T-helper 17 cell (primary cell): Measurements from ENCODE around the gene ZNF30. TPM values are rescaled to one million over a fixed set of nuclear protein-coding genes. Genes with fewer than 3 reads are reported as not detected.
A peak's percentile ranks its signal among the peaks of the same experiment; 100 is the strongest.

Experiments
- ATAC-seq: fragments of 150-1000 bp; cut with Tn5 transposase; 2 replicates; pipeline ENCODE4 v1.10.0; 2021; ENCODE audit warnings: mild to moderate bottlenecking, moderate library complexity
- DNase-seq, 3 donors: peaks; one replicate each; pipeline versions ENCODE4 v3.0.0 to v3.0.0-alpha.2; 2020 to 2021
- H3K9me3 ChIP-seq: one replicate; pipeline ENCODE4 v1.7.0; 2013; ENCODE audit warnings: low read length, mild to moderate bottlenecking; ENCODE audit not compliant: control insufficient read depth, poor library complexity, severe bottlenecking
- H3K27ac Mint-ChIP-seq: one replicate; pipeline ENCODE4 v1.8.0; 2022; ENCODE audit warnings: mild to moderate bottlenecking, moderate library complexity, mixed read lengths
- H3K27me3 Mint-ChIP-seq: one replicate; pipeline ENCODE4 v1.8.0; 2022; ENCODE audit warnings: mixed read lengths
- H3K36me3 Mint-ChIP-seq: one replicate; pipeline ENCODE4 v1.8.0; 2022; ENCODE audit warnings: low read depth, mixed read lengths
- H3K4me1 Mint-ChIP-seq: one replicate; pipeline ENCODE4 v1.8.0; 2022; ENCODE audit warnings: mild to moderate bottlenecking, mixed read lengths
- H3K4me3 Mint-ChIP-seq: one replicate; pipeline ENCODE4 v1.8.0; 2022; ENCODE audit warnings: mild to moderate bottlenecking, moderate library complexity, mixed read lengths
- total RNA-seq, 4 donors: library from RNA in 2 of 4; stranded (reverse) in 2 of 4; gene quantifications; one replicate each; pipeline ENCODE4 v1.2.3 and lab custom pipeline; 2022 to 2026

The ZNF30 gene
- total RNA-seq, 2 donors from 2014 or later, result 3.0 to 3.5 TPM

GRCh38 chr19:34932494-34932893 lies 5.8 kb downstream of the ZNF30 start:
- H3K4me1 Mint-ChIP-seq, result peaks cover 2% of the 10 kb centered on the region
- H3K27ac Mint-ChIP-seq, result no peak overlapping the region
- peaks cover 20% of the 10 kb centered on the region for H3K36me3 Mint-ChIP-seq
- ATAC-seq (no peak), DNase-seq (no peak)
- no peaks in the 10 kb centered on the region for H3K9me3 ChIP-seq
- H3K27me3 Mint-ChIP-seq, result no peaks in the 10 kb centered on the region
- H3K4me3 Mint-ChIP-seq, result no peak overlapping the region

- Mint-ChIP-seq H3K4me1 (no peaks in the 10 kb centered on the region), H3K27ac (no peak overlapping the region), H3K27me3 (no peaks in the 10 kb centered on the region), H3K4me3 (no peak overlapping the region), H3K36me3 (peaks cover 23% of the 10 kb centered on the region)
- ATAC-seq (no peak), DNase-seq (no peak)
- H3K9me3 ChIP-seq, result peaks cover 4% of the 10 kb centered on the region
Measured at GRCh38 chr19:34936184-34936583, 9.5 kb downstream of the ZNF30 start.

GRCh38 chr19:34938886-34939285 lies 12.2 kb downstream of the ZNF30 start:
- ATAC-seq, result no peak
- Mint-ChIP-seq H3K4me1 (no peaks in the 10 kb centered on the region), H3K36me3 (peaks cover 12% of the 10 kb centered on the region), H3K27ac (no peak overlapping the region), H3K4me3 (no peak overlapping the region), H3K27me3 (no peaks in the 10 kb centered on the region)
- DNase-seq, result no peak
- H3K9me3 ChIP-seq, result peaks cover 12% of the 10 kb centered on the region

DNA sequence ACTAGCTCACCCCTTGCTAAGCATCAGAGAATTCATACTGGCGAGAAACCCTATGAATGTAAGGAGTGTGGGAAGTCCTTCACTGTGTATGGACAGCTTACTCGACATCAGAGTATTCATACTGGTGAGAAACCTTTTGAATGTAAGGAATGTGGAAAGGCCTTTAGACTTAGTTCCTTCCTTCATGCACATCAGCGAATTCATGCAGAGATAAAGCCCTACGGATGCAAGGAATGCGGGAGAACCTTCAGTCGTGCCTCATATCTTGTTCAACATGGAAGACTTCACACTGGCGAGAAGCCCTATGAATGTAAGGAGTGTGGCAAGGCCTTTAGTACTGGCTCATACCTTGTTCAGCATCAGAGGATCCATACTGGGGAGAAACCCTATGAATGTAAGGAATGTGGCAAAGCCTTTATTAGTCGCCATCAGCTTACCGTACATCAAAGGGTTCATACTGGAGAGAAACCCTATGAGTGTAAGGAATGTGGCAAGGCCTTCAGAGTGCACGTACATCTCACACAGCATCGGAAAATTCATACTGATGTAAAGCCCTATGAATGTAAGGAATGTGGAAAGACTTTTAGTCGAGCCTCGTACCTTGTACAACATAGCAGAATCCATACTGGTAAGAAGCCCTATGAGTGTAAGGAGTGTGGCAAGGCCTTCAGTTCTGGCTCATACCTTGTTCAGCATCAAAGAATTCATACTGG lies 17.3 kb downstream of the ZNF30 start:
- H3K36me3 Mint-ChIP-seq, result no peaks in the 10 kb centered on the region
- peaks cover 26% of the 10 kb centered on the region for H3K9me3 ChIP-seq
- no peak for DNase-seq
- no peak for ATAC-seq
- H3K27ac Mint-ChIP-seq, result no peak overlapping the region
- H3K4me1 Mint-ChIP-seq, result no peaks in the 10 kb centered on the region
- H3K27me3 Mint-ChIP-seq, result no peaks in the 10 kb centered on the region
- no peak overlapping the region for H3K4me3 Mint-ChIP-seq

DNA sequence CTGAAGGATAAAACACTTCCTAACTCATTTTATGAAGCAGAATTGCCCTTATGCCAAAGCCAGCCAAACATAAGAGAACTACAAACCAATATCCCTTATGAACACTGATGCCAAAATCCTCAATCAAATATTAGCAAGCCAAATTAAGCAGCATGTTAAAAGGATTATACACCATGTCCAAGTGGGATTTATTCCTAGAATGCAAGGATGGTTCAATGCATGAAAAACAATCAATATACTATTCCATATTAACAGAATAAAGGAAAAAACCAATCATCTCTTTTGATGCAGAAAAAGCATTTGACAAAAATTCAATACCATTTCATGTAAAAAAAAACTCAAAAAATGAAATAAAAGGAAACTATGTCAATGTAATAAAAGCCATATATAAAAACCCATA lies 26.4 kb downstream of the ZNF30 start:
- DNase-seq (no peak), ATAC-seq (no peak)
- no peaks in the 10 kb centered on the region for H3K27me3 Mint-ChIP-seq
- H3K9me3 ChIP-seq, result peaks cover 52% of the 10 kb centered on the region
- H3K27ac Mint-ChIP-seq, result no peak overlapping the region
- peaks cover 10% of the 10 kb centered on the region for H3K36me3 Mint-ChIP-seq
- H3K4me1 Mint-ChIP-seq, result no peaks in the 10 kb centered on the region
- no peak overlapping the region for H3K4me3 Mint-ChIP-seq

GRCh38 chr19:34957830-34958751 lies 31.4 kb downstream of the ZNF30 start:
- Mint-ChIP-seq H3K36me3 (peaks cover 17% of the 10 kb centered on the region), H3K27me3 (no peaks in the 10 kb centered on the region), H3K4me1 (peaks cover 9% of the 10 kb centered on the region), H3K4me3 (no peak overlapping the region), H3K27ac (no peak overlapping the region)
- ATAC-seq, result no peak
- DNase-seq, result no peak
- H3K9me3 ChIP-seq, result peaks cover 66% of the 10 kb centered on the region

GRCh38 chr19:34959021-34959420 lies 32.3 kb downstream of the ZNF30 start:
- DNase-seq (no peak), ATAC-seq (no peak)
- Mint-ChIP-seq H3K4me1 (peaks cover 9% of the 10 kb centered on the region), H3K36me3 (peaks cover 16% of the 10 kb centered on the region), H3K27me3 (no peaks in the 10 kb centered on the region), H3K27ac (no peak overlapping the region), H3K4me3 (no peak overlapping the region)
- H3K9me3 ChIP-seq, result peaks cover 61% of the 10 kb centered on the region

- Mint-ChIP-seq H3K36me3 (peaks cover 12% of the 10 kb centered on the region), H3K27me3 (no peaks in the 10 kb centered on the region), H3K4me1 (peaks cover 9% of the 10 kb centered on the region), H3K4me3 (no peak overlapping the region), H3K27ac (no peak overlapping the region)
- no peak for ATAC-seq
- peaks cover 56% of the 10 kb centered on the region for H3K9me3 ChIP-seq
- DNase-seq, result no peak
Measured at GRCh38 chr19:34960103-34960805, 33.6 kb downstream of the ZNF30 start.

GRCh38 chr19:34960940-34961679 lies 34.4 kb downstream of the ZNF30 start:
- H3K4me1 Mint-ChIP-seq, result peaks cover 9% of the 10 kb centered on the region

GRCh38 chr19:34961775-34962686 lies 35.3 kb downstream of the ZNF30 start:
- H3K27ac Mint-ChIP-seq, result peak overlapping the region; percentile 75
- H3K4me3 Mint-ChIP-seq, result peak overlapping the region; percentile 87
- peaks cover 12% of the 10 kb centered on the region for H3K36me3 Mint-ChIP-seq
- H3K4me1 Mint-ChIP-seq, result peaks cover 9% of the 10 kb centered on the region
- ATAC-seq (peak; percentile 78), DNase-seq (no peak)
- H3K9me3 ChIP-seq, result peaks cover 43% of the 10 kb centered on the region
- H3K27me3 Mint-ChIP-seq, result no peaks in the 10 kb centered on the region

More at GRCh38 chr19:34960940-34961679, 34.4 kb downstream of the ZNF30 start:
- H3K27ac Mint-ChIP-seq, result peak overlapping the region; percentile 75
- peaks cover 50% of the 10 kb centered on the region for H3K9me3 ChIP-seq
- peaks cover 12% of the 10 kb centered on the region for H3K36me3 Mint-ChIP-seq
- ATAC-seq (no peak), DNase-seq (no peak)
- no peaks in the 10 kb centered on the region for H3K27me3 Mint-ChIP-seq
- H3K4me3 Mint-ChIP-seq, result peak overlapping the region; percentile 87

DNA sequence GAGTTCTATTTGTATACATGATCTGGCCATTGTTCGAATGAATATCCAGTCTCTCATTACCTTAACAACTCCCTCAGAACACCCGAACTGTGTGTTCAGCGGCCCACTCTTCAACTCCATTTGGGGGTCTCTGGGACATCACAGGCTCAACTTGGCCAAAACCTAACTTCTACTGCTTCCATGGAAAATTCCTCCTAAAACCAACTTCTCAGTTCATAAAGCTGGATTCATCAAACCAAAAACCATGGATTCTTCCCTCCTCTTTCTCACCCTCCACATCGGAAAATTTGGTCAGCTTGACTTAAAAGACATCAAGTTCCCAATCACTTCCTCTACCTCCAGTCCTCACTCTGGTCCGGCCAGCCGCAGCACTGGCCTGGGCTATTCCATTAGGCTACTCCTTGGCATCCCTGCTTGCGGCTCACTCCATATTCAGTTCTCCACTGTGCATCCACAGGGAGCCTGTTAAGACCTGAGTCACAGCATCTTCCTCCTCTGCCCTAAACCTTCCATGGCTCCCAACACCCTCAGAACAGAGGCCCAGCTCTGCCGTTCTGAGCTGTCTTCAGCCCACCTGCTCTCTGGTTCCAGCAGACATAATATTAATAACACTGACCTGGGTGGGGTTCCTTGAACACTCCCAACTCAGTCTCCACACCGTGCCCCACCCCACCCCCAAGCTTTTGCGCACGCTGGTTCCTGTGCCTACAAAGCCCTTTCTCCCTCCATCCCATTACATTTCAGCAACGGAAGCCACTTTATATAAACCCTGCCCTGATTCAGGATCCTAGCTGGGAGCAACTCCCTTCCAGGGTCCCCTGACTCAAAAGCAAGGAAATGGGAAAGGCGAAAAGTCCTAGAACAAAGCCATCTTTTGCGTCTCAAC lies 36.2 kb downstream of the ZNF30 start:
- no peak for ATAC-seq
- peaks cover 9% of the 10 kb centered on the region for H3K4me1 Mint-ChIP-seq

More for the DNA sequence above, 36.2 kb downstream of the ZNF30 start:
- DNase-seq, result no peak
- Mint-ChIP-seq H3K36me3 (peaks cover 10% of the 10 kb centered on the region), H3K4me3 (peak overlapping the region; percentile 87), H3K27ac (peak overlapping the region; percentile 75), H3K27me3 (no peaks in the 10 kb centered on the region)
- H3K9me3 ChIP-seq, result peaks cover 34% of the 10 kb centered on the region
